Measurements from ENCODE around the gene PHF20. TPM values are rescaled to one million over a fixed set of nuclear protein-coding genes. Genes with fewer than 3 reads are reported as not detected.
A peak's percentile ranks its signal among the peaks of the same experiment; 100 is the strongest.
"Not testable (repeated sequence)": the region's sequence is repeated elsewhere in the genome, so short reads cannot be mapped to it uniquely, and the experiment has no call there.

Gene PHF20
- total and polyA plus RNA-seq, 5 donors from 2014 or later, result 87.3 to 159 (median 102) TPM

GRCh38 chr20:35742741-35743523 is 28.9 kb upstream of the PHF20 start:
- Histone ChIP-seq H3K4me1 (ENCODE audit: control insufficient read depth, insufficient read depth, low read length, poor library complexity, severe bottlenecking) (peaks cover 50% of the 10 kb centered on the region), H3K27ac (ENCODE audit: insufficient read depth, low read length, poor library complexity, severe bottlenecking) (peak overlapping the region; percentile 98), H3K36me3 (ENCODE audit: control insufficient read depth, insufficient read depth, low read length) (peaks cover 29% of the 10 kb centered on the region), H3K9me3 (ENCODE audit: control insufficient read depth in 2 of 2, low read length in 2 of 2) (no peaks in the 10 kb centered on the region), H3K27me3 (ENCODE audit: control insufficient read depth, insufficient read depth, low read length) (no peaks in the 10 kb centered on the region), H3K4me3 (ENCODE audit: low read depth, low read length) (peak overlapping the region; percentile 96)
- H3K27me3 Mint-ChIP-seq, result peaks cover 6% of the 10 kb centered on the region
- H3K9me3 Mint-ChIP-seq, result no peaks in the 10 kb centered on the region
- peak overlapping the region; percentile 95 to 100 (median 100) for H3K4me3 Mint-ChIP-seq
- peaks cover 16 to 47% (median 31%) of the 10 kb centered on the region in 4 donors for H3K4me1 Mint-ChIP-seq
- H3K27ac Mint-ChIP-seq, result peak overlapping the region; percentile 98 to 100 (median 99)
- ATAC-seq (ENCODE audit: low read depth in 2 of 2) (no peak), DNase-seq (peak in 2 of 3 donors; percentile 56 to 77)
- peaks cover 29% of the 10 kb centered on the region for H3K36me3 Mint-ChIP-seq

- no peaks in the 10 kb centered on the region for H3K27me3 ChIP-seq (ENCODE audit: control insufficient read depth, insufficient read depth, low read length)
- peak overlapping the region; percentile 96 for H3K4me3 ChIP-seq (ENCODE audit: low read depth, low read length)
- Mint-ChIP-seq H3K27ac (peak overlapping the region; percentile 98 to 100 (median 99)), H3K9me3 (no peaks in the 10 kb centered on the region), H3K27me3 (peaks cover 6% of the 10 kb centered on the region), H3K4me3 (peak overlapping the region; percentile 95 to 100 (median 100)), H3K4me1 (peaks cover 11 to 37% (median 25%) of the 10 kb centered on the region in 4 donors), H3K36me3 (peaks cover 19% of the 10 kb centered on the region)
- H3K4me1 ChIP-seq (ENCODE audit: control insufficient read depth, insufficient read depth, low read length, poor library complexity, severe bottlenecking), result peaks cover 40% of the 10 kb centered on the region
- DNase-seq (peak in 2 of 3 donors; percentile 12 to 56), ATAC-seq (ENCODE audit: low read depth in 2 of 2) (no peak)
- H3K36me3 ChIP-seq (ENCODE audit: control insufficient read depth, insufficient read depth, low read length), result peaks cover 19% of the 10 kb centered on the region
- no peaks in the 10 kb centered on the region for H3K9me3 ChIP-seq (ENCODE audit: control insufficient read depth in 2 of 2, low read length in 2 of 2)
- peak overlapping the region; percentile 98 for H3K27ac ChIP-seq (ENCODE audit: insufficient read depth, low read length, poor library complexity, severe bottlenecking)
These were observed 27.9 kb upstream of the PHF20 start for GRCh38 chr20:35743693-35744491.

GRCh38 chr20:35744492-35744841 is 27.3 kb upstream of the PHF20 start:
- not testable (repeated sequence) for H3K9me3 ChIP-seq (ENCODE audit: control insufficient read depth in 2 of 2, low read length in 2 of 2); H3K27me3 Mint-ChIP-seq; DNase-seq; H3K9me3 Mint-ChIP-seq; H3K27me3 ChIP-seq (ENCODE audit: control insufficient read depth, insufficient read depth, low read length); ATAC-seq (ENCODE audit: low read depth in 2 of 2)
- Mint-ChIP-seq H3K36me3 (peaks cover 16% of the 10 kb centered on the region), H3K4me3 (peak overlapping the region; percentile 95 to 100 (median 100)), H3K27ac (peak overlapping the region; percentile 98 to 100 (median 99)), H3K4me1 (peaks cover 10 to 33% (median 22%) of the 10 kb centered on the region in 4 donors)
- Histone ChIP-seq H3K27ac (ENCODE audit: insufficient read depth, low read length, poor library complexity, severe bottlenecking) (peak overlapping the region; percentile 98), H3K4me1 (ENCODE audit: control insufficient read depth, insufficient read depth, low read length, poor library complexity, severe bottlenecking) (peaks cover 34% of the 10 kb centered on the region), H3K4me3 (ENCODE audit: low read depth, low read length) (peak overlapping the region; percentile 96), H3K36me3 (ENCODE audit: control insufficient read depth, insufficient read depth, low read length) (peaks cover 14% of the 10 kb centered on the region)

GRCh38 chr20:35750611-35751010 is 21.2 kb upstream of the PHF20 start:
- H3K27ac Mint-ChIP-seq, result no peak overlapping the region
- no peak for DNase-seq
- peaks cover 0 to 1% (median 0%) of the 10 kb centered on the region in 7 donors for H3K9me3 Mint-ChIP-seq
- no peak overlapping the region for H3K4me3 ChIP-seq (ENCODE audit: low read depth, low read length)
- no peak overlapping the region for H3K4me3 Mint-ChIP-seq
- peaks cover 10% of the 10 kb centered on the region for H3K27me3 Mint-ChIP-seq
- peaks cover 0 to 3% (median under 1%) of the 10 kb centered on the region in 4 donors for H3K4me1 Mint-ChIP-seq
- no peaks in the 10 kb centered on the region for H3K36me3 ChIP-seq (ENCODE audit: control insufficient read depth, insufficient read depth, low read length)
- H3K36me3 Mint-ChIP-seq, result no peaks in the 10 kb centered on the region
- no peak for ATAC-seq (ENCODE audit: low read depth in 2 of 2)
- no peak overlapping the region for H3K27ac ChIP-seq (ENCODE audit: insufficient read depth, low read length, poor library complexity, severe bottlenecking)
- H3K4me1 ChIP-seq (ENCODE audit: control insufficient read depth, insufficient read depth, low read length, poor library complexity, severe bottlenecking), result no peaks in the 10 kb centered on the region
- H3K27me3 ChIP-seq (ENCODE audit: control insufficient read depth, insufficient read depth, low read length), result no peaks in the 10 kb centered on the region
- no peaks in the 10 kb centered on the region for H3K9me3 ChIP-seq (ENCODE audit: control insufficient read depth in 2 of 2, low read length in 2 of 2)

GRCh38 chr20:35756404-35756803 is 15.4 kb upstream of the PHF20 start:
- no peak overlapping the region for H3K27ac ChIP-seq (ENCODE audit: insufficient read depth, low read length, poor library complexity, severe bottlenecking)
- peaks cover 0 to 1% (median 0%) of the 10 kb centered on the region in 7 donors for H3K9me3 Mint-ChIP-seq
- ATAC-seq (ENCODE audit: low read depth in 2 of 2), result no peak
- H3K4me3 Mint-ChIP-seq, result no peak overlapping the region
- no peaks in the 10 kb centered on the region for H3K36me3 Mint-ChIP-seq
- no peak overlapping the region for H3K4me3 ChIP-seq (ENCODE audit: low read depth, low read length)
- DNase-seq, result no peak
- no peaks in the 10 kb centered on the region for H3K27me3 ChIP-seq (ENCODE audit: control insufficient read depth, insufficient read depth, low read length)
- no peaks in the 10 kb centered on the region for H3K9me3 ChIP-seq (ENCODE audit: control insufficient read depth in 2 of 2, low read length in 2 of 2)
- peaks cover 6% of the 10 kb centered on the region for H3K27me3 Mint-ChIP-seq
- peaks cover 0 to 9% (median 5%) of the 10 kb centered on the region in 4 donors for H3K4me1 Mint-ChIP-seq
- no peak overlapping the region for H3K27ac Mint-ChIP-seq
- peaks cover 4% of the 10 kb centered on the region for H3K4me1 ChIP-seq (ENCODE audit: control insufficient read depth, insufficient read depth, low read length, poor library complexity, severe bottlenecking)
- H3K36me3 ChIP-seq (ENCODE audit: control insufficient read depth, insufficient read depth, low read length), result no peaks in the 10 kb centered on the region

GRCh38 chr20:35757098-35757705 is 14.6 kb upstream of the PHF20 start:
- Histone ChIP-seq H3K9me3 (ENCODE audit: control insufficient read depth in 2 of 2, low read length in 2 of 2) (no peaks in the 10 kb centered on the region), H3K27ac (ENCODE audit: insufficient read depth, low read length, poor library complexity, severe bottlenecking) (no peak overlapping the region), H3K4me1 (ENCODE audit: control insufficient read depth, insufficient read depth, low read length, poor library complexity, severe bottlenecking) (peaks cover 4% of the 10 kb centered on the region), H3K27me3 (ENCODE audit: control insufficient read depth, insufficient read depth, low read length) (no peaks in the 10 kb centered on the region), H3K36me3 (ENCODE audit: control insufficient read depth, insufficient read depth, low read length) (no peaks in the 10 kb centered on the region), H3K4me3 (ENCODE audit: low read depth, low read length) (no peak overlapping the region)
- Mint-ChIP-seq H3K4me3 (no peak overlapping the region), H3K27ac (peak overlapping the region in 1 of 3 donors; percentile 14), H3K4me1 (peaks cover 0 to 7% (median 5%) of the 10 kb centered on the region in 4 donors), H3K9me3 (peaks cover 0 to 1% (median 0%) of the 10 kb centered on the region in 7 donors), H3K36me3 (no peaks in the 10 kb centered on the region), H3K27me3 (peaks cover 6% of the 10 kb centered on the region)
- ATAC-seq (ENCODE audit: low read depth in 2 of 2) (no peak), DNase-seq (no peak)

- H3K9me3 Mint-ChIP-seq, result not testable (repeated sequence)
These were observed 10.3 kb upstream of the PHF20 start for GRCh38 chr20:35761548-35761947.

More at GRCh38 chr20:35761548-35761947, 10.3 kb upstream of the PHF20 start:
- not testable (repeated sequence) for DNase-seq; H3K4me3 ChIP-seq (ENCODE audit: low read depth, low read length); H3K4me1 ChIP-seq (ENCODE audit: control insufficient read depth, insufficient read depth, low read length, poor library complexity, severe bottlenecking); H3K27me3 Mint-ChIP-seq; H3K27me3 ChIP-seq (ENCODE audit: control insufficient read depth, insufficient read depth, low read length); H3K36me3 ChIP-seq (ENCODE audit: control insufficient read depth, insufficient read depth, low read length); ATAC-seq (ENCODE audit: low read depth in 2 of 2); H3K27ac Mint-ChIP-seq; H3K27ac ChIP-seq (ENCODE audit: insufficient read depth, low read length, poor library complexity, severe bottlenecking); H3K9me3 ChIP-seq (ENCODE audit: control insufficient read depth in 2 of 2, low read length in 2 of 2); H3K36me3 Mint-ChIP-seq; H3K4me3 Mint-ChIP-seq
- peaks cover 0 to 23% (median 8%) of the 10 kb centered on the region in 4 donors for H3K4me1 Mint-ChIP-seq
